Calu3 (cell line): ENCODE measurements around the gene ARHGAP6. TPM values are rescaled to one million over a fixed set of nuclear protein-coding genes. Genes with fewer than 3 reads are reported as not detected.

Experiments
- BruUV-seq: library from RNA; stranded (reverse); fragments of 400-500 nt; replicated peaks from 2 replicates; lab custom pipeline; 2021; lab: Mats Ljungman, UMichigan
- CTCF ChIA-PET: fragments of 300-600 bp; sonication (Branson Sonifier 250); formaldehyde crosslinking; loops from one replicate; lab custom pipeline; 2022; ENCODE audit warnings: antibody characterized with exemption; lab: Charles Lee
- DNase-seq: peaks from one replicate; pipeline ENCODE4 v3.0.0; 2022
- H3K27ac Mint-ChIP-seq: one replicate; pipeline ENCODE4 v1.8.0; 2022; ENCODE audit warnings: mixed read lengths; ENCODE audit not compliant: unreplicated experiment
- H3K27me3 Mint-ChIP-seq: one replicate; pipeline ENCODE4 v1.8.0; 2022; ENCODE audit warnings: mixed read lengths; ENCODE audit not compliant: unreplicated experiment
- H3K36me3 Mint-ChIP-seq: one replicate; pipeline ENCODE4 v1.8.0; 2022; ENCODE audit warnings: mild to moderate bottlenecking, moderate library complexity, mixed read lengths; ENCODE audit not compliant: insufficient read depth, unreplicated experiment
- H3K4me1 Mint-ChIP-seq: one replicate; pipeline ENCODE4 v1.8.0; 2022; ENCODE audit warnings: mild to moderate bottlenecking, low read depth, mixed read lengths; ENCODE audit not compliant: unreplicated experiment
- H3K4me3 Mint-ChIP-seq: one replicate; pipeline ENCODE4 v1.8.0; 2022; ENCODE audit warnings: mild to moderate bottlenecking, low read depth, moderate library complexity, mixed read lengths; ENCODE audit not compliant: unreplicated experiment
- H3K9me3 Mint-ChIP-seq: one replicate; pipeline ENCODE4 v1.8.0; 2022; ENCODE audit warnings: low read depth, mixed read lengths; ENCODE audit not compliant: unreplicated experiment
- CTCF ChIP-seq: fragments of 200-600 bp; IDR thresholded peaks from one replicate; pipeline ENCODE4 v1.8.0; 2022; ENCODE audit warnings: antibody characterized with exemption; ENCODE audit not compliant: unreplicated experiment
- intact Hi-C: fragments of 100-400 bp; cut with micrococcal nuclease; formaldehyde crosslinking; loops from one replicate; pipeline ENCODE4 v1.10.0; 2022; ENCODE audit not compliant: unreplicated experiment
- total RNA-seq: library from RNA; stranded (reverse); gene quantifications from 2 replicates; pipeline ENCODE4 v1.2.3, GENCODE V29; 2022

Gene ARHGAP6
- total RNA-seq, 1 experiment from 2014 or later = not detected

- no peaks in the 10 kb centered on the region for H3K9me3 Mint-ChIP-seq
- H3K4me1 Mint-ChIP-seq = no peaks in the 10 kb centered on the region
- no peaks in the 10 kb centered on the region for H3K36me3 Mint-ChIP-seq
- intact Hi-C loops = no loop called here
- H3K27ac Mint-ChIP-seq = no peak overlapping the region
- BruUV-seq = no TSS peak
- no peaks in the 10 kb centered on the region for H3K27me3 Mint-ChIP-seq
- H3K4me3 Mint-ChIP-seq = no peak overlapping the region
- no peak for TF ChIP-seq CTCF
- DNase-seq = no peak
- CTCF ChIA-PET = interaction anchor here (0.6 kb wide), 1 partner anchor 508 kb away, joined by 6 read pairs; no protein-coding TSS in a partner anchor
These were observed 314.1 kb downstream of the ARHGAP6 start for GRCh38 chrX:11351375-11352295.

GRCh38 chrX:11349661-11350337, 315.9 kb downstream of the ARHGAP6 start:
- no TSS peak for BruUV-seq
- no peaks in the 10 kb centered on the region for H3K36me3 Mint-ChIP-seq
- no peak for TF ChIP-seq CTCF
- no peak for DNase-seq
- no peaks in the 10 kb centered on the region for H3K27me3 Mint-ChIP-seq
- CTCF ChIA-PET = no interaction called here
- H3K4me1 Mint-ChIP-seq = no peaks in the 10 kb centered on the region
- H3K27ac Mint-ChIP-seq = no peak overlapping the region
- intact Hi-C loops = no loop called here
- no peaks in the 10 kb centered on the region for H3K9me3 Mint-ChIP-seq
- H3K4me3 Mint-ChIP-seq = no peak overlapping the region

- Mint-ChIP-seq H3K9me3 (no peaks in the 10 kb centered on the region), H3K36me3 (no peaks in the 10 kb centered on the region), H3K27me3 (no peaks in the 10 kb centered on the region), H3K27ac (no peak overlapping the region), H3K4me1 (no peaks in the 10 kb centered on the region), H3K4me3 (no peak overlapping the region)
- no peak for DNase-seq
- CTCF ChIA-PET = no interaction called here
- intact Hi-C loops = no loop called here
- BruUV-seq = no TSS peak
- no peak for TF ChIP-seq CTCF
These were observed 316.7 kb downstream of the ARHGAP6 start for GRCh38 chrX:11349020-11349419.

- CTCF ChIA-PET = no interaction called here
- intact Hi-C loops = no loop called here
- no peak for TF ChIP-seq CTCF
- Mint-ChIP-seq H3K4me1 (no peaks in the 10 kb centered on the region), H3K9me3 (no peaks in the 10 kb centered on the region), H3K36me3 (no peaks in the 10 kb centered on the region), H3K27ac (no peak overlapping the region), H3K27me3 (no peaks in the 10 kb centered on the region), H3K4me3 (no peak overlapping the region)
- no peak for DNase-seq
- no TSS peak for BruUV-seq
These were observed 318.4 kb downstream of the ARHGAP6 start for GRCh38 chrX:11347300-11347699.
